Spleen (tissue), 11 donors: Measurements from ENCODE around the gene SLC9A6. TPM values are rescaled to one million over a fixed set of nuclear protein-coding genes. Genes with fewer than 3 reads are reported as not detected.

Experiments
- DNase-seq: peaks from one replicate; pipeline ENCODE4 v3.0.0-alpha.2; 2020
- H3K27ac ChIP-seq, 8 donors: fragments of 200-600 bp; sonication (generic) in 7 of 8; 1 replicate in 4 of 8; 2 replicates in 4 of 8; pipeline versions ENCODE4 v1.5.0 to v1.8.0; 2016 to 2021; ENCODE audit warnings: inconsistent platforms in 4 of 8, mild to moderate bottlenecking in 4 of 8, moderate library complexity in 1 of 8
- H3K27me3 ChIP-seq, 7 donors: fragments of 200-600 bp; sonication (generic) in 6 of 7; replicated peaks in 1 of 7; 1 replicate in 4 of 7; 2 replicates in 3 of 7; pipeline versions ENCODE4 v1.5.0 to v1.8.0; 2016 to 2021; ENCODE audit warnings: inconsistent platforms in 3 of 7, mild to moderate bottlenecking in 1 of 7
- H3K36me3 ChIP-seq, 6 donors: fragments of 200-600 bp; sonication (generic) in 5 of 6; 1 replicate in 4 of 6; 2 replicates in 2 of 6; pipeline versions ENCODE4 v1.5.0 to v1.8.0; 2016 to 2021; ENCODE audit warnings: inconsistent platforms in 2 of 6
- H3K4me1 ChIP-seq, 6 donors: fragments of 200-600 bp; sonication (generic) in 5 of 6; 1 replicate in 3 of 6; 2 replicates in 3 of 6; pipeline versions ENCODE4 v1.5.0 to v1.8.0; 2016 to 2021; ENCODE audit warnings: inconsistent platforms in 3 of 6
- H3K4me3 ChIP-seq, 8 donors: fragments of 200-600 bp; sonication (generic) in 7 of 8; 1 replicate in 4 of 8; 2 replicates in 4 of 8; pipeline versions ENCODE4 v1.5.0 to v1.8.0; 2016 to 2021; ENCODE audit warnings: inconsistent platforms in 4 of 8, mild to moderate bottlenecking in 4 of 8, moderate library complexity in 2 of 8
- H3K9me3 ChIP-seq, 8 donors: fragments of 200-600 bp; sonication (generic) in 7 of 8; 1 replicate in 4 of 8; 2 replicates in 4 of 8; pipeline versions ENCODE4 v1.5.0 to v1.8.0; 2016 to 2021; ENCODE audit warnings: inconsistent platforms in 4 of 8
- POLR2A ChIP-seq, 3 donors: fragments of 450-650 bp; IDR thresholded peaks; one replicate each; pipeline ENCODE4 v1.5.1; 2017; ENCODE audit warnings: antibody characterized with exemption in 3 of 3, mild to moderate bottlenecking in 1 of 3
- POLR2AphosphoS5 ChIP-seq, 3 donors: sonication (generic); formaldehyde crosslinking; IDR thresholded peaks; one replicate each; pipeline ENCODE4 v1.5.1; 2017; ENCODE audit warnings: antibody characterized with exemption in 3 of 3
- WGBS, 5 donors: extraction: QIAGEN DNeasy Blood & Tissue Kit in 3 of 5; methylation state at CpG; one replicate each; pipeline versions ENCODE4 v1.1.5 to v1.1.7; 2013 to 2018; 5-methylcytosine and 5-hydroxymethylcytosine counted together
- intact Hi-C: fragments of 100-400 bp; cut with DNase I; formaldehyde crosslinking; loops from one replicate; pipeline ENCODE4 v1.15.0; 2023; ENCODE audit warnings: low total_unique reads
- polyA plus RNA-seq, 3 donors: library from polyadenylated mRNA; stranded (reverse); fragments of 200-250 nt; gene quantifications; one replicate each; pipeline ENCODE4 v1.2.1, GENCODE V29; 2013
- total RNA-seq, 7 donors: library from RNA; depleted of rRNA in 3 of 7; stranded (reverse); fragments of >200 nt in 3 of 7; fragmentation: NEBNext Ultra II Directional in 4 of 7; extraction: Animal tissue kit (Norgen Biotek cat#: 25700) in 4 of 7; gene quantifications; one replicate each; pipeline versions ENCODE4 v1.1.0 to v1.2.1, GENCODE V29; 2016 to 2021
- TF ChIP-seq, protein P1 (sequence below), 11 experiments: fragments of 200-600 bp in 7 of 11; fragments of 450-650 bp in 4 of 11; sonication (generic) in 4 of 11; IDR thresholded peaks in 8 of 11; conservative IDR thresholded peaks in 3 of 11; 1 replicate in 7 of 11; 2 replicates in 4 of 11; pipeline versions ENCODE4 v1.4.0 to v1.8.0; 2016 to 2021; ENCODE audit warnings: antibody characterized with exemption in 11 of 11, inconsistent platforms in 4 of 11, mild to moderate bottlenecking in 1 of 11
- donor health status: healthy with polysubstance abuse.
- donor health status: DM: no; HTN: no; CAD: no; lungs with moderate emphysema.
- donor health status: DM: no; HTN: no; CAD: no.
- donor health status: Bipolar disorder and iron deficiency.
- donor health status: healthy.
- donor health status: DM: no; HTN: no; CAD: no.
- donor health status: DM: yes; HTN: yes; CAD: no.

Gene SLC9A6
- total and polyA plus RNA-seq, 10 donors: 6.2 to 19.9 (median 13.3) TPM

DNA sequence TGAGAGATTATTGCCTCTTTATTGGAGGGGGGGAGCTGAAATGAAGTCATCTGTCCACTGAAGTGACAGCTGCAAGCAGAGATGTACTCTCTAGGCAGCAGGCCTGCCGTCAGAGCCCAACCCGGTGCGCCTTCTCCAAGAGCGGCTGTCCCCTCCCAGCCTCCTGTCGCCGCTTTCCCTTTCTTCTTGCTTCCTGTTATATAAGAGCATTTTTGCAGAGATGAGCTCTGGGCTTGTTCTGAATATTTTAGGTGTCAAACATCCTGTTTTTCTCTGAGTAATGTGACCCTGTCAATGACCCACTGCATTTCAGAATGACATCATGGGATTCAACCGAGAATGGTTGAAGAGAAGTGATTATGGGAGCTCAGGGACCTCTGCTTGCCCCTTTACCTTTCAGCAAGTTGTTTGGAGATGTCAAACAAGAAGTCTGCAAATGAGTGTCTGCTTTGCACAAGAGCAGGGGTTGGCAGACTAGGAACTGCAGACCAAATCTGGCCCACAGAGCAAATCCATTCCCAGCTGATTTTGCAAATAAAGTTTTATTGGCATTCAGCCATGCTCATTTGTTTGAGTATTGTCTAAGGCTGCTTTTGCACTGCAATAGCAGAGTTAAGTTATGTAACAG, 79.9 kb downstream of the SLC9A6 start:
- Histone ChIP-seq H3K9me3 (no peaks in the 10 kb centered on the region), H3K36me3 (no peaks in the 10 kb centered on the region), H3K27ac (peak overlapping the region in 6 of 8 donors; percentile 11 to 57 (median 46)), H3K4me1 (peaks cover 0 to 6% (median 0%) of the 10 kb centered on the region in 6 donors), H3K27me3 (peaks cover 0 to 5% (median 0%) of the 10 kb centered on the region in 7 donors), H3K4me3 (no peak overlapping the region)
- DNase-seq: no peak
- WGBS, 5 donors: 14 to 44% (median 16%) methylated on average over 7 of the region's 7 CpGs
- intact Hi-C loops: no loop called here
- TF ChIP-seq, protein P1, sequence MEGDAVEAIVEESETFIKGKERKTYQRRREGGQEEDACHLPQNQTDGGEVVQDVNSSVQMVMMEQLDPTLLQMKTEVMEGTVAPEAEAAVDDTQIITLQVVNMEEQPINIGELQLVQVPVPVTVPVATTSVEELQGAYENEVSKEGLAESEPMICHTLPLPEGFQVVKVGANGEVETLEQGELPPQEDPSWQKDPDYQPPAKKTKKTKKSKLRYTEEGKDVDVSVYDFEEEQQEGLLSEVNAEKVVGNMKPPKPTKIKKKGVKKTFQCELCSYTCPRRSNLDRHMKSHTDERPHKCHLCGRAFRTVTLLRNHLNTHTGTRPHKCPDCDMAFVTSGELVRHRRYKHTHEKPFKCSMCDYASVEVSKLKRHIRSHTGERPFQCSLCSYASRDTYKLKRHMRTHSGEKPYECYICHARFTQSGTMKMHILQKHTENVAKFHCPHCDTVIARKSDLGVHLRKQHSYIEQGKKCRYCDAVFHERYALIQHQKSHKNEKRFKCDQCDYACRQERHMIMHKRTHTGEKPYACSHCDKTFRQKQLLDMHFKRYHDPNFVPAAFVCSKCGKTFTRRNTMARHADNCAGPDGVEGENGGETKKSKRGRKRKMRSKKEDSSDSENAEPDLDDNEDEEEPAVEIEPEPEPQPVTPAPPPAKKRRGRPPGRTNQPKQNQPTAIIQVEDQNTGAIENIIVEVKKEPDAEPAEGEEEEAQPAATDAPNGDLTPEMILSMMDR (IDR thresholded peaks at IDR 0.05 in 8 of 11, conservative IDR thresholded peaks at IDR 0.05 in 3 of 11): no peak
- peak; percentile 14 to 42 (median 21) for TF ChIP-seq POLR2AphosphoS5 (IDR thresholded peaks at IDR 0.05)

DNA sequence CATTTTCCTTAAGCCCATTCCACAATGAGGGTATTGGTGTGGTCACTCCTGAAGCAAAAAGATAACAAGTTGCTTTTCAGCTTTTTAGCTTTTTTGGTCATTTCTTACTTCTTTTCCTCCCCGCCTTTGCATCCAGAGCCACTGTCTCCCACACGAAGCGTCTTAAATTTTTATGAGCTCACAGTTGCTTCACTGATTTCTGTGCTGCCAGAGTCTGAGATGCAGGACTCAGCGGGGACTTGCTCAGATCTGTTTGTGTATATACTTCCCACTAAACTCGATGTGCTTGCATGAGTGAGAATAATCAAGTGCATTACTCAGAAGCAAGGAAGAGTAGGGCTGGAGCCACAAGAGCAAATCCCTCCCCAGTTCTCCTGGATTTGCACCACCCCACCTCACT, 81.9 kb downstream of the SLC9A6 start:
- DNase-seq: no peak
- TF ChIP-seq, protein P1 (IDR thresholded peaks at IDR 0.05 in 8 of 11, conservative IDR thresholded peaks at IDR 0.05 in 3 of 11): no peak
- TF ChIP-seq POLR2AphosphoS5 (IDR thresholded peaks at IDR 0.05) (no peak), POLR2A (IDR thresholded peaks at IDR 0.05) (no peak)
- Histone ChIP-seq H3K9me3 (no peaks in the 10 kb centered on the region), H3K27me3 (peaks cover 0 to 5% (median 0%) of the 10 kb centered on the region in 7 donors), H3K27ac (no peak overlapping the region), H3K4me3 (no peak overlapping the region), H3K4me1 (peaks cover 0 to 6% (median 0%) of the 10 kb centered on the region in 6 donors), H3K36me3 (no peaks in the 10 kb centered on the region)
- intact Hi-C loops: no loop called here
- 74 to 92% (median 92%) methylated on average over 5 of the region's 5 CpGs for WGBS, 5 donors

DNA sequence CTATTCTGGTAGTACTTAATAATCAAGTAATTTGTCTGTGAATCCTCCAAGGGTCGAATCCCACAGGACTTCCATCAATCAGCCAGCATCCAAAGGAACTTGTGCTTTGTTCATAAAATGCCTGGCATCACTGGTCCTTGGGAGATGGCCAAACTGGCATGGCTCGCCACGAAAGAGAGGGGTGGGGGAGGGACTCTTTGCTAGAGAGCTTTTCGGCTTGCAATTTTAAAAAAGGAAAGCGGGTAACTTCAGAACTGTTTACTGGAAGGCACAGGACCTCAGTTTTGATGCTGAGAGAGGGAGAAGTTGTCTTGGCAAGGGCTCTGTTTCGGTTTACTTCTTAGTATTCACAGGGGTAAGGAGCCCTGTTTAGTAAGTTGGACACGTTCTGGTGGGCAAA, 82.7 kb downstream of the SLC9A6 start:
- no peaks in the 10 kb centered on the region for H3K9me3 ChIP-seq
- no peak overlapping the region for H3K4me3 ChIP-seq
- H3K27me3 ChIP-seq: peaks cover 0 to 5% (median 0%) of the 10 kb centered on the region in 7 donors
- H3K4me1 ChIP-seq: peaks cover 0 to 6% (median 0%) of the 10 kb centered on the region in 6 donors
- H3K36me3 ChIP-seq: no peaks in the 10 kb centered on the region
- TF ChIP-seq POLR2AphosphoS5 (IDR thresholded peaks at IDR 0.05): no peak
- TF ChIP-seq, protein P1 (IDR thresholded peaks at IDR 0.05 in 8 of 11, conservative IDR thresholded peaks at IDR 0.05 in 3 of 11): no peak
- no peak for TF ChIP-seq POLR2A (IDR thresholded peaks at IDR 0.05)
- no peak for DNase-seq
- intact Hi-C loops: no loop called here
- H3K27ac ChIP-seq: no peak overlapping the region
- WGBS, 5 donors: 63 to 87% (median 75%) methylated on average over 7 of the region's 7 CpGs

DNA sequence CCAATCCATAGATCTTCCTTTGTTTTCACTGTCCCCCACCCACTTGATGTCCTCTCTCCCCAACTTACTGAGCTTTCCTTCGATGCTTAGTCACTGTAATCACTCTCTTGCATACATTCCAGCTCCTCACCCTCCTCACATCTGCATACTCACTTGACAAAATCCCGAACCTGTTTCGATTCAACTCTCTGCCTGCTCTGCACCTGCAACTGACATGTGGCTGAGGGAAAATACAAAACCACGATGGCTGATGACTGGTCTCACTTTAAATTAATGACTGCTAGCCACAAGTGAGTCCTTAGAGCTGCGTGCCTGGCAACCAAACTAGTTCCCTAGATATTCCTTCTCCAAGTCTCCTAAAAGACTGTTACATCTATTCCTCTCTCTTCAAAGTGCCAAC, 91.7 kb downstream of the SLC9A6 start:
- TF ChIP-seq, protein P1 (IDR thresholded peaks at IDR 0.05 in 8 of 11, conservative IDR thresholded peaks at IDR 0.05 in 3 of 11): no peak
- TF ChIP-seq POLR2AphosphoS5 (IDR thresholded peaks at IDR 0.05) (no peak), POLR2A (IDR thresholded peaks at IDR 0.05) (no peak)
- Histone ChIP-seq H3K4me3 (no peak overlapping the region), H3K27ac (no peak overlapping the region), H3K4me1 (no peaks in the 10 kb centered on the region), H3K36me3 (no peaks in the 10 kb centered on the region), H3K27me3 (peaks cover 0 to 8% (median 0%) of the 10 kb centered on the region in 7 donors), H3K9me3 (no peaks in the 10 kb centered on the region)
- DNase-seq: no peak
- intact Hi-C loops: no loop called here
- 42 to 55% (median 52%) methylated on average over 5 of the region's 5 CpGs for WGBS, 5 donors
